ENCODE data around the gene TBXA2R. TPM values are rescaled to one million over a fixed set of nuclear protein-coding genes. Genes with fewer than 3 reads are reported as not detected.
"Not testable (repeated sequence)": the region's sequence is repeated elsewhere in the genome, so short reads cannot be mapped to it uniquely, and the experiment has no call there.

TBXA2R gene
- polyA plus RNA-seq (2012; ENCODE audit: insufficient read depth, insufficient read length), result not detected

DNA sequence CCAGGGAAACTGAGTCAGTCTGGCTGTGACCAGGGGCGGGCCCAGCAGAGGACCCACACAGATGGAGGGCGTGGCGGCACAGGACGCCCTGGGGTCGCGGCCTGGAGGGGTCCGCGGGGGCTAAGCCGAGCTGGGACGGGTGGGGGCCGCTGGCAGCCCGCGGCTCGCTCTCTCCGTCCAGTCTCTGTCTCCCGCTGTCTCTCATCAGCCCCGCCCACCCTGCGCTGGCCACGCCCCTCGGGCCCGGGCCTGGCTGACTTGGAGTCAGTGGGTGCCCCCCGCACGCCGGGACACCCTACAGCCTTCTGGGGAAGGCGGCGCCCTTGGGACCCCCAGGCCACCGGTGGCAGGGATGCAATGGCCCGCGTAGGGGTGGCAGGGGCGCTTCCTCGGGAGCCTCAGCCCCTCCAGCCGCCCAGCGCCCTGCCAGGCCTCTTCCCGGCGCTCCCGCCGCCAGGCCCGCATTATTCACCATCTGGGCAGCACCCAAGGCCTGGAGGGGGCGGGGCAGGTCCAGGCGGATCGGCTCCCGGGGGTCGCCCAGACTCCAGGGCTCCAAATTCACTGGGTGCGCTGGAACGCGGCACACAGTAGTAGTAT is at the start of gene TBXA2R:
TSS of gene TBXA2R (minus strand) at position 186 of the 600 bp plus-strand sequence. CDS start 6,241 bp downstream, outside the sequence.
- DNase-seq (ENCODE audit: low read depth, low spot score), result no peak
- no peak within 1 kb of the TSS for H3K4me3 ChIP-seq (ENCODE audit: low read length)

DNA sequence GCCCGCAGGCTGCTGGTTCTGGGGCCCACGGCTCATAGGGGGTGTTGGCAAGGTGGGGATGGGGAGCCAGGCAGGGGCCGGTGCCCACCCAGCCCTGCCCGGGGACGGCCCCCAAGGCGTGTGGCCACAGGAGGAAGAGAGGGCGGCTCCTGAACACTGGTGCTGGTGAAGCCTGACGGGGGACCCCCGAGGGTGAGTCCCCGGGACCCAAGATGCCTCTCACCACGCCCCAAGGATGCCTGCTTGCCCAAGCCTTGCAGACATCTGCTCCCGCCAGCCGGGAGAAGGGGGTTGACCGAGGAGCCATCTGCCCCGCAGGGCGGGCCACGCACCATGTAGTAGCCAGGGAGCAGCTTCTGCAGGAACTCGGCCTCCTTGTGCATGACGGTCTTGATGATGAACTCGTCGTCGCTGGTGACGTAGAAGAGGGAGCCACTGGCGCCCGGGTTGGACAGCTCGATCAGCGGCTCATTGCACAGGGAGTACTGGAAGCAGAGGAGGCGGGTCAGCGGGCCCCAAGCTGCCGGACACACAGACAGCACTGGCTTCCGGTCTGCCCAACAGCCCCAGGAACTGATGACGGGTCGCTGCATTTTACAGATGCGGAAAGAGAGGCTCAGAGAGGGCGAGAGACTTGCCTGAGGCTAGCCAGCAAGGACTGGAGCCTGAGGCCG is 49.5 kb upstream of the TBXA2R start:
- no peak overlapping the region for H3K4me3 ChIP-seq (ENCODE audit: low read length)
- DNase-seq (ENCODE audit: low read depth, low spot score), result no peak

DNA sequence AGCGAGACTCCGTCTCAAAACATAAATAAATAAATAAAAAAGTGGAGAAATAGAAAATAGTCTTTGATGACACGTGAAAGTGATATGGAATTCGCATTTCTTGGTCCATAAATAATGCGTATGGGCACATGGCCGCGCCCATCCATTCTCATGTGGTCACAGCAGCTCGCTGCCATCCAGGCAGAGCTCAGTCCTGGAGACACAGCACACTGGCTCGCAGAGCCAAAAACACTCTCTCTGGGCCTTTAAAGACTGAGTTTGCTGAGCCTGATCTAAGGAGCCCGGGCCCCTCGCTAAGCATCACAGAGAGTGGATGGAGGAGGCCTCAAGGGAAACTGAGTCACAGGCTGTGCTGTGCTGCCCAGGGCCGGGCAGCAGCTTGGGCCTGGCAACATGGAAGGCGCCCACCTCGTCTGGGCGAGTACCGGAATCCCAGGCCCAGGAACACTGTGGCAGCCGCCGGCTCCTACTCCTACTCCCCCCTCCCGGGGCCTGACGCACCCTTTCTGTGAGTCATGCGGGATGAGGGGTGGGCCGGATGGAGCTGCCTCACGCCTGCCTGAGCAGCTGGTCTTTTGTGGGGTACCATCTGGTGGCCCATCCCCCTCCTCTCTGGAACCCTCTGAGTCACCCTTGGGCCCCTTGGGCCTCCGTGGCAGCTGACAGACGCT is 48.9 kb upstream of the TBXA2R start:
- no peak for DNase-seq (ENCODE audit: low read depth, low spot score)
- no peak overlapping the region for H3K4me3 ChIP-seq (ENCODE audit: low read length)

DNA sequence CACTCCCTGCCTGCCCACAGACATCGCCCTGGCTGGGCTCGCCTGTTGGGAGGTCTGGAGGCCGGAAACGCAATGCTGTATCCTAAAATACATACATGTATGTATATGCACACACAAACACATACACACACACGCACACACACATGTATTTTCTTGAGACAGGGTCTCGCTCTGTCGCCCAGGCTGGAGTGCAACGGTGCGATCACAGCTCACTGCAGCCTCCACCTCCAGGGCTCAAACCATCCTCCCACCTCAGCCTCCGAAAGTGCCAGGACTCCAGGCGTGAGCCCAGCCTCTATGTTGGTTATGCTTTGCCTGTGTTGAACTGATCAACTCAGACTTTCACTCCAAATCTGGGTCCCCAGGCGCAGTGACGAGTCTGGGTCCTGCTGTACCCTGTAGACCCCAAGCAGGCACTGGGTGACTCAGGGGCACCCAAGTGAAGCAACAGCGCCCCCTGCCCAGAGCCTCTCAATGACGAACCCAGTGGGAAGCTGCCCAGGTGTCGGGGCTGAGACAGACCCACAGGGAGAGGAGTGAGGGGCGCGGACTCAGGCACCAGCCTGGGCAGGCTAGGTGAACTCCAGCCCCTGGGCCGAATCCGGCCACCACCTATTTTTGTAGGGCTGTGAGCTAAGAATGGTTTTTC is 47.3 kb upstream of the TBXA2R start:
- no peak overlapping the region for H3K4me3 ChIP-seq (ENCODE audit: low read length)
- DNase-seq (ENCODE audit: low read depth, low spot score), result no peak

DNA sequence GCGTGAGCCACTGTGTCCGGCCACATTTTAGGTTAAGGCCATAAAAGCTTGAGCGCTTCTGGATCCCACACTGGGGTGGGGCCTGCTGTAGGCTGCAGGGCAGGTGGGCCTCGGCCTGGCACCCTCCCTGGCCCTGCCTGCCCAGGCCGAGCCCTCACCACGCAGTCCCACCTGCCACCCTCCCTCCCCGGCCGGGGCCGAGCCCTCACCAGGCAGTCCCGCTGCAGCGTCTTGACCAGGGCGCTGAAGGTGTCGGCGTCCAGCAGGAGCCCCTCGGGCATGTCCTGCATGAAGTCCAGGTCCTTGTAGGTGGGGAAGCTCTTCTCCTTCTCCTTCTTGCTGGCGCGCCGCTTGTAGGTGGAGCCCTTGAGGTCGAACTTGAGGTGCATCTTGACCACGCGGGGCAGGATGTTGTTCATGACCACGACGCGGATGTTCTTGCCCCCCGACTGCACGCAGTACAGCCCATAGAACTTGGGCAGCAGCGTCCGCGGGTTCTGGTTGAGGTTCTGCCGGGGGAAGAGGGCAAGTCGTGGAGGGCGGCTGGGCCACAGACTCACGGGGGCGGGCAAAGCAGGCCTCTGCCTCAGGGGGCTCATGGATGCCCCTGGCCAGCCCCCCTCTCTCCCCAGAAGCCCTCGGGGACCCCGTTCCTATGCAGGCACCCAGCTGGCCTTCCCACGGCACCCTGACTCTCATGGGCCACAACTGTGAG is 46.6 kb upstream of the TBXA2R start:
- no peak for DNase-seq (ENCODE audit: low read depth, low spot score)

DNA sequence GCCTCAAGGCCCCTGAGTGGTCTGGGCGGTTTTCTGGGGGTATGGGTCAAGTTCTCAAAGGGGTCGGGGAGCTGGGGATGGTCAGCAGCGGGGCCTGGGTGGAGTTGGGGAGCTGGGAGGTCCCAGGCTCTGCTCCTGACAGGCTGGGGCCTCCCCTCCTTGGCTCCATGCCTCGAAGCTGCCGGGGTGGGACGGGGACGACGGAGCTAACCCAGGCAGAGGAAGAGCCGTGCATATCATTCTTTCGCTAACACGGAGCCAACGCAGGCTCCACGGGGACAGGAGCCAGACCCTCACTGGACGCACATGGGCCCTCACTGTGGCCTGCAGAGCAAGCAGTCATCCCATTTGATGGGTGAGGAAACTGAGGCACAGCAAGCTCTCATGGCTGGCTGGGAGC is 45.7 kb upstream of the TBXA2R start:
- DNase-seq (ENCODE audit: low read depth, low spot score), result no peak
- no peak overlapping the region for H3K4me3 ChIP-seq (ENCODE audit: low read length)

More for the DNA sequence above, 46.6 kb upstream of the TBXA2R start:
- no peak overlapping the region for H3K4me3 ChIP-seq (ENCODE audit: low read length)

DNA sequence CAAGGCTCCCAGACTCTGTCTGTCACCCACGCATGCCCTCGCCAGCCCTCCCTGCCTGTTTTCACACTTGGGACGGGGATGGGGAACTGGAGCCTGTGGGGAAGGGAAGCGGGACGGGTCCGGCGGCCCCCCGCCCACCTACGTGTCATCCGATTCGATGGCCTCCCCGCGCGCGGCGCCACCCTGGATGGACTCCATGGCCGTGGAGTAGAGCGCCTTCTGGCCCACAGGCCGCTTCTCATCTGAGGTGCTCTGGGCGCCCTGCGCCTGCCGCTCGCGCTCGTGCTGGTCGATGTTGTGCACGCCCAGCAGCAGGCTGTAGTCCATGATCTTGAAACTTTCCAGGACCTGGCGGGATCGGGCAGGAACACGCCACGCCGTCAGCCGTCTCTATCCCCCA is 45.0 kb upstream of the TBXA2R start:
- no peak for DNase-seq (ENCODE audit: low read depth, low spot score)
- H3K4me3 ChIP-seq (ENCODE audit: low read length), result no peak overlapping the region

DNA sequence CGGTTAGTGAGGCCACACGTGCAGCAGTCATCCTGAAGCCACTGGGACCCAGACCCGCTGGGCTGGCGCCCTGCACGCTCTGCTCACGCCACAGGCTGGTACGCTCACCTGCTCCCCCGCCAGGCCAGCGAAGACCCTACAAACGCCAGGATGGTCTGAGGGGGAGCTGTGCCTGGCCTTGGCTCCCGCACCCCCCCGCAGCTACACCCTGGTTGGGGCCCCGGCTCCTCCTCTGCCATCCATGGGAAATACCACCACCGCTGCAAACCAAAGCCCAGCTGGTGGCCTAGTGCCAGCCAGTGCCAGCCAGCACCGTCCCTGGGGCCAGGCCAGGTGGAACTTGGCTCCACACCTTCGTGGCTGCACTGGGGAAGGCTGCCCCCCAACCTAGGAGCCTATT is 43.2 kb upstream of the TBXA2R start:
- no peak overlapping the region for H3K4me3 ChIP-seq (ENCODE audit: low read length)
- DNase-seq (ENCODE audit: low read depth, low spot score), result no peak

DNA sequence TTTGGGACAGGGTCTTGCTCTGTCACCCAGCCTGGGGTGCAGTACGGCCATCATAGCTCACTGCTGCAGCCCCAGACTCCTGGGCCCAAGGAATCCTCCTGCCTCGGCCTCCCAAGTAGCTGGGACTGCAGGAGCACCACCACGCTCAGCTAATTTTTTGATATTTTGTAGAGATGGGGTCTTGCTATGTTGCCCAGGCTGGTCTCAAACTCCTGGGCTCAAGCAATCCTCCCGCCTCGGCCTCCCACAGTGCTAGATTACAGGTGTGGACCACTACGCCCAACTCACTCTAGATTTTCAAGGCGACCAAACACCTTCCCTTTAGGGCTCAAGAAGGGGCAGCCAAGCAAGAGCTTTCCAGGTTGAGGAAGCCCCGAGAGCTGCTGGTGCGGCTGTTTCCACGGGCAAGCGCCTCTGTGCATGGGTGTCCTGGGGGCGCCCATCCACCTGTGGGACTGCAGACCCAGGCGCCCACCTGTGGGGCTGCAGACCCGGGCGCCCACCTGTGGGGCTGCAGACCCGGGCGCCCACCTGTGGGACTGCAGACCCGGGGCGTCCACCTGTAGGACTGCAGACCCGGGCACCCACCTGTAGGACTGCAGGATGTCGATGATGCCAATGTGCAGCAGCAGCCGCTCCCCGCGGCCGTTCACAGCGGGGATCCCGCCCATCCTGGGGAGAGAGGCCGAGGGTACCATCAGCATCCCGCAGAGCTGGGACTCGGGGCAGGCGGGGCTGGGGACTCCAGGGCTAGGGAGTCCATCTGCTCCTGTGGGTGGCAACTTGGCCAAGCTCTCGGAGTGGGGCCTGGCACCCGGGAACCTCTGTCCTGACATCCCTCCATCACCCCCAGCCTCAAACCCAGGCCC is 41.6 kb upstream of the TBXA2R start:
- H3K4me3 ChIP-seq (ENCODE audit: low read length), result no peak overlapping the region
- DNase-seq (ENCODE audit: low read depth, low spot score), result no peak

DNA sequence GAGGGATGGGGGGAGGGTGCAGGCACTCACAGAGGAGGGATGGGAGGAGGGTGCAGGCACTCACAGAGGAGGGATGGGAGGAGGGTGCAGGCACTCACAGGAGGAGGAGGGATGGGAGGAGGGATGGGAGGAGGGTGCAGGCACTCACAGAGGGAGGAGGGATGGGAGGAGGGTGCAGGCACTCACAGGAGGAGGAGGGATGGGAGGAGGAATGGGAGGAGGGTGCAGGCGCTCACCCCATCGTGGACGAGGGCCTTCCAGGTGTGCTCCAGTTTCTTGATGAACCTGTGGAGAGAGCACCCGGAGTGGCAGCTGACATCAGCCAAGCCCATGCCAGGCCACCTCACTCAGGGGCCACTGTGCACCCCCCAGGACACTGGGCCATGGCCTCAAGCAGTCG is 40.4 kb upstream of the TBXA2R start:
- not testable (repeated sequence) for H3K4me3 ChIP-seq (ENCODE audit: low read length); DNase-seq (ENCODE audit: low read depth, low spot score)

DNA sequence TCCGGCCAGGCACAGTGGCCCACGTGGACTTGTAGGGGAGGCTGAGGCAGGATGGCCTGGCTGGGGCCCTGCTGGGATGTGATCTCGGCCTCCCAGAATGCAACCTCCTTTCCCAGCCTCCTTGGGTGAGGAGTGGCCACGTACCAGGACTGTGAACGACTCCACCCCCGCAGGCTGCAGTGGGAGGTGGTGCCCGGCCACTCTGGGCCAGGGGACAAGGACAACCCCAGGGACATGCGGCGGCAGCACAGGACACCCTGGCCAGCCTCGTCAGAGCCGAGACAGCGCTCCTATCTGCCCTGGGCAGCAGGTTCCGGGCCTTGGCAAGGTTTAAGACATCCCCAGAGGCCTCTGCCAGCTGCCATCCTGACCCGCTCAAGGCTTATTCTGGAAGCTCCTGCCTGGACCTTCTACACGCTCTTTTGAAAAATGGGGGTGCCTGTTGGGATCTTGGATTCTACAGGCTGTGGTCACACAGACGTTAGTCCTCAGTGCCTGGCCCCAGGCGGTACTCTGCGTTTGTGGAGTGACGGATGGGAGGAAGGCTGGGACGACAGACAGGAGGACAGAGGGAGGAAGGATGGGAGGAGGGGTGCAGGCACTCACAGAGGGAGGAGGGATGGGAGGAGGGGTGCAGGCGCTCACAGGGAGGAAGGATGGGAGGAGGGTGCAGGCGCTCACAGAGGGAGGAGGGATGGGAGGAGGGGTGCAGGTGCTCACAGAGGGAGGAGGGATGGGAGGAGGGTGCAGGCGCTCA is 39.8 kb upstream of the TBXA2R start:
- no peak for DNase-seq (ENCODE audit: low read depth, low spot score)
- no peak overlapping the region for H3K4me3 ChIP-seq (ENCODE audit: low read length)

DNA sequence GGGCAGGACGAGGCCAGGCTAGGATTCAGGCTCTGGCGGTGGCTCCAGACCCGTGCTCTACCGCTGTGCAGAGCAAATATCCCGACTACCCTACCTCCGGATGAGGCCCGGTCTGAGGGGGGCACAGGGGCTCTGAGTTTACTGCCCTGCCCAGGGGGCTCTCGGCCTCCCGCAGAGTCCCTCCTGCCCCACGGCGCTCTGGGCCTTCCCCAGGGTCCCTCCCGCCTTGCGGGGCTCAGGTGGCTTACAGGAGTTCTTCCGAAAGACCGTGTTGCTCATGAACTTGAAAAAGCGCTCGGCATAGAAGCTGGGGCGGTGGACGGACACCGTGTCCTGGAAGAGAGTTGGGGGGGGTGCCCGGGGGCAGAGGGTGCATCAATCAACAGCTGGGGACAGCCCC is 39.1 kb upstream of the TBXA2R start:
- no peak for DNase-seq (ENCODE audit: low read depth, low spot score)
- no peak overlapping the region for H3K4me3 ChIP-seq (ENCODE audit: low read length)

DNA sequence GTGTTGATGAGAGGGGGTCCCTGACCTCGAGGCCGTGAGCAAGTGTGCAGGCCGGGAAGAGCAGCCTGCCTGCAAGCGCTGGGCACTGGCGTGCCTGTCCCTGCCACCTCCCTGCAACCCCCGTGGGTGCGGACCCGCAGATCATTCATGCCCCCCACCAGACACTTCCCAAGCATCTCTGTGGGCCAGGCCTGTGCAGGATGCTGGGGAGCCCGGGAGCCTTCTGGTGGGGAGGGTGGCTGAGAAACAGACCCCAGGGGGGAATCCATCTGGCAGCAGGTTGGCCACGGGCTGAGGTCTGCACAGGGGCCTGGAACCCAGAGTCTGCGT is 38.4 kb upstream of the TBXA2R start:
- no peak overlapping the region for H3K4me3 ChIP-seq (ENCODE audit: low read length)
- DNase-seq (ENCODE audit: low read depth, low spot score), result no peak

DNA sequence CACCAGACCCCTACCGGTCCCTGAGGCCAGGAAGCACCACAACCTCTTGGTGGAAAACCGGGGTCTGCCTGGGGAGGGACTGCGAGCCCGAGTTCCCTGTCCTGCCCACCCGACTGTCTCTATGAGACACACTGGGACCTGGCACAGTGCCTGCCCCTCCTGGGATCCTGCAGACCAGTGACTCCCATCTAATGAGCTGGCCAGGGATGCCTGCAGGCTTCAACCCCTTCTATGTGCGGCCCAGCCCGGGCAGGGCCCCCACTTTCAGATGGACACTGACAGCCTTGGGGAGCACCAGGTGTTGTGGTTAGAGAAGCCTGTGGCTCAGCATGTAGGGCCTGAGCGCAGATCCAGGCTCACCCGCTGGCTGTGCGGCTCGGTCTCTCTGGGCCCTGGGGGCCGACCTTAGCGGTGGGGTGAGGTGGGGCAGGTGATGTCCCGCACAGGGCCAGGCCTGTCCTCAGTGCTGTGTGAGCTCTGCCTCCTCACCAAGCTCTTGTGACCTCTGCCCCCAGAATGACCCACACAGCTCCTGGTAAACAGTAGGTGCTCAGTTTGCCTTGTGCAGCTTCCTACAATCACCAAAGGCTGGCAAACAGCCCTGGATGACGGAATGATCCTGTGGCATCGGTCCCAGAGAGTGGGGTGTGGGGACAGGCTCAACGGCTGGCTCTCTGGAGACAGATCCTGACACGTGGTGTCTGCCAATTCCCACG is 37.8 kb upstream of the TBXA2R start:
- H3K4me3 ChIP-seq (ENCODE audit: low read length), result no peak overlapping the region
- DNase-seq (ENCODE audit: low read depth, low spot score), result no peak

DNA sequence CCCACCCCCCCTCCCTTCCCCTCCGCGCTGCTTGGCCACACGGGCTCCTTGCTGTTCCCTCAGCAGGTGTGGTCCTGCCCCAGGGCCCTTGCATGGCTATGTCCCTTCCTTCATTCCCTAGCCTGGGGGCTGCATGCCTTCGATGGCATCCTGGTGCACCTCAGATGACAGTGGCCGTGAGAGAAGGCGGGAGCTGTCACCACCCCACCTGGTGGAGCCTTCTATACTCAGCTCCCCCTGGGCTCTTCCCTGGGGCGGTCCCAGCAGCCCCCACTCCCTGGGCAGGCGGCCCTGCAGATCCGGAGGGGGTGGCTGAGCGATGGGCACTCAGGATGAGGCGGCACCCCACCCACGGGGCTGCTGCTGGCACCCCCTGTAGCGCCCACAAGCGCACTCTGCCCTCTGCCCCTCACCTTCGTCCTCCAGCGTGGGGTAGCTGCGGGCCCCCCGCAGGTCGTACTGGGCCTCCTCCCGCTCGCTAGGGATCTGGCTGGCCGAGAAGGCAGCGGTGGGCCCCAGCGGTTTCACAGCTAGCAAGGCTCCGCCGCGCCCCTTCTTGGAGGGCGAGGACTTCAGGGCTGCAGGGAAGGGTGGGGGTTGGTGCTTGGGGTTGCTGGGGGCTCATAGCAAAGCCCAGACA is 37.1 kb upstream of the TBXA2R start:
- no peak overlapping the region for H3K4me3 ChIP-seq (ENCODE audit: low read length)
- DNase-seq (ENCODE audit: low read depth, low spot score), result no peak

DNA sequence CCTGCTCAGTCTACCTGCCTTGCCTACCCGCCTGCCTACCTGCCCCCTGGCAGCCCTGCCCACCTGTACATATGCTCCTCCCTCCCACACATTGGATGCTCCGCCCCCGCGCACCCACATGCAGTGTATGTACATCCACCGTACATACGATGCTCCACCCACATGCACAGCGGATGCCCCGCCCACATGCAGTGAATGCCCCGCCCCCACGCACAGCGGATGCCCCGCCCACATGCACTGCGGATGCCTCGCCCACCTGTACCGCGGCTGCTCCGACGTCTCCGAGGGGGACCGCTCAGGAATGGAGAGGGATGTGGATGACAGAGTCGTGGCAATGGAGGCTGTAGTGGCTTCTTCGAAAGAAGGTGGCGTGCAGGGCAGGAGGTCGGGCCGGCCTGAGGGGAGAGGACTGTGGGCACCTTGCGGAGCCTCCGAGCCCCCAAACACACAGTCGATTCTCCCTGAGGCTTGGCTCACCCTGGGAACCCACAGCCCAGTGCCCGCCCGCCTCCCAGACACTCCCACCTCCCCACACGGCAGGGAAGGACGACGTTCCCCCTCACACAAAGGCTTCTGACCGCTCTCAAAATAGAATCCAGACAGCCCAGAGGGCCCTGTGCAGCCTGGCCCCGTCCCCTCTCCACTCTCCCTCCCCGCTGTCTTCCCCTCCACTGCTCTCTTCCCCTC is 36.5 kb upstream of the TBXA2R start:
- H3K4me3 ChIP-seq (ENCODE audit: low read length), result no peak overlapping the region
- no peak for DNase-seq (ENCODE audit: low read depth, low spot score)
